Ishikawa (cell line): ENCODE measurements around the gene PDE1C.

Source experiments
- CREB1 ChIP-seq: IDR thresholded peaks from 2 replicates; pipeline ENCODE4 v1.6.1; 2012; ENCODE audit warnings: low read depth
- EP300 ChIP-seq: IDR thresholded peaks from 2 replicates; pipeline ENCODE4 v1.6.1; 2012; ENCODE audit warnings: borderline replicate concordance
- FOXM1 ChIP-seq: IDR thresholded peaks from 2 replicates; pipeline ENCODE4 v1.6.1; 2012; ENCODE audit warnings: low read depth, borderline replicate concordance
- NFIC ChIP-seq: IDR thresholded peaks from 2 replicates; pipeline ENCODE4 v1.6.1; 2012
- RAD21 ChIP-seq: IDR thresholded peaks from 2 replicates; pipeline ENCODE4 v1.6.1; 2012; ENCODE audit warnings: low read depth
- TAF1 ChIP-seq: IDR thresholded peaks from 2 replicates; pipeline ENCODE4 v1.6.1; 2012; ENCODE audit warnings: low read depth, mild to moderate bottlenecking
- TF ChIP-seq, protein P1 (sequence below): IDR thresholded peaks from 2 replicates; pipeline ENCODE4 v1.6.1; 2012
- TF ChIP-seq, protein P2 (sequence below): IDR thresholded peaks from 2 replicates; pipeline ENCODE4 v1.6.1; 2012
- TF ChIP-seq, protein P3 (sequence below): IDR thresholded peaks from 2 replicates; pipeline ENCODE4 v1.6.1; 2012; ENCODE audit warnings: low read depth, mild to moderate bottlenecking

DNA sequence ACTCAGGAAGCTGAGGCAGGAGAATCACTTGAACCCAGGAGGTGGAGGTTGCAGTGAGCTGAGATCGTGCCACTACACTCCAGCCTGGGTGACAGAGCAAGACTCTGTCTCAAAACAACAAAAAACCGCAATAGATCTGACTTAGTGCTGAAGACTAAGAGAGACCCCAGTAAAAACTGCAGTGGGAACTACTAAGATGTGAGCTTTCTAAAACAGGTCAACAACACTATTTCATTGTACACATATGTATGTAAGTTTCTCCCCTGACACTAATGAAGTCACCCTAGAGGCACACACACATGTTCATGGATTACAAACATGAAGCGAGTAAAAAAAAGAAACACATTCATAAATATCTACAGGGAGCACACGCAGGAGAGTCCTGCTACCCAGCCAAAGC lies 68.3 kb downstream of the PDE1C start:
- TF ChIP-seq, protein P1, sequence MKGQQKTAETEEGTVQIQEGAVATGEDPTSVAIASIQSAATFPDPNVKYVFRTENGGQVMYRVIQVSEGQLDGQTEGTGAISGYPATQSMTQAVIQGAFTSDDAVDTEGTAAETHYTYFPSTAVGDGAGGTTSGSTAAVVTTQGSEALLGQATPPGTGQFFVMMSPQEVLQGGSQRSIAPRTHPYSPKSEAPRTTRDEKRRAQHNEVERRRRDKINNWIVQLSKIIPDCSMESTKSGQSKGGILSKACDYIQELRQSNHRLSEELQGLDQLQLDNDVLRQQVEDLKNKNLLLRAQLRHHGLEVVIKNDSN = no peak
- TF ChIP-seq FOXM1 (no peak), EP300 (no peak), TAF1 (no peak), CREB1 (no peak), NFIC (no peak), RAD21 (no peak)
- TF ChIP-seq, protein P2, sequence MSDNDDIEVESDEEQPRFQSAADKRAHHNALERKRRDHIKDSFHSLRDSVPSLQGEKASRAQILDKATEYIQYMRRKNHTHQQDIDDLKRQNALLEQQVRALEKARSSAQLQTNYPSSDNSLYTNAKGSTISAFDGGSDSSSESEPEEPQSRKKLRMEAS = no peak
- TF ChIP-seq, protein P3, sequence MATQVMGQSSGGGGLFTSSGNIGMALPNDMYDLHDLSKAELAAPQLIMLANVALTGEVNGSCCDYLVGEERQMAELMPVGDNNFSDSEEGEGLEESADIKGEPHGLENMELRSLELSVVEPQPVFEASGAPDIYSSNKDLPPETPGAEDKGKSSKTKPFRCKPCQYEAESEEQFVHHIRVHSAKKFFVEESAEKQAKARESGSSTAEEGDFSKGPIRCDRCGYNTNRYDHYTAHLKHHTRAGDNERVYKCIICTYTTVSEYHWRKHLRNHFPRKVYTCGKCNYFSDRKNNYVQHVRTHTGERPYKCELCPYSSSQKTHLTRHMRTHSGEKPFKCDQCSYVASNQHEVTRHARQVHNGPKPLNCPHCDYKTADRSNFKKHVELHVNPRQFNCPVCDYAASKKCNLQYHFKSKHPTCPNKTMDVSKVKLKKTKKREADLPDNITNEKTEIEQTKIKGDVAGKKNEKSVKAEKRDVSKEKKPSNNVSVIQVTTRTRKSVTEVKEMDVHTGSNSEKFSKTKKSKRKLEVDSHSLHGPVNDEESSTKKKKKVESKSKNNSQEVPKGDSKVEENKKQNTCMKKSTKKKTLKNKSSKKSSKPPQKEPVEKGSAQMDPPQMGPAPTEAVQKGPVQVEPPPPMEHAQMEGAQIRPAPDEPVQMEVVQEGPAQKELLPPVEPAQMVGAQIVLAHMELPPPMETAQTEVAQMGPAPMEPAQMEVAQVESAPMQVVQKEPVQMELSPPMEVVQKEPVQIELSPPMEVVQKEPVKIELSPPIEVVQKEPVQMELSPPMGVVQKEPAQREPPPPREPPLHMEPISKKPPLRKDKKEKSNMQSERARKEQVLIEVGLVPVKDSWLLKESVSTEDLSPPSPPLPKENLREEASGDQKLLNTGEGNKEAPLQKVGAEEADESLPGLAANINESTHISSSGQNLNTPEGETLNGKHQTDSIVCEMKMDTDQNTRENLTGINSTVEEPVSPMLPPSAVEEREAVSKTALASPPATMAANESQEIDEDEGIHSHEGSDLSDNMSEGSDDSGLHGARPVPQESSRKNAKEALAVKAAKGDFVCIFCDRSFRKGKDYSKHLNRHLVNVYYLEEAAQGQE = no peak
